OCI-LY7 (cell line): Measurements from ENCODE around the gene EFCAB10. TPM values are rescaled to one million over a fixed set of nuclear protein-coding genes. Genes with fewer than 3 reads are reported as not detected.
"Not testable (repeated sequence)": the region's sequence is repeated elsewhere in the genome, so short reads cannot be mapped to it uniquely, and the experiment has no call there.

Experiments used
- BruUV-seq: library from RNA; stranded (reverse); fragments of 400-500 nt; replicated peaks from 2 replicates; lab custom pipeline; 2021; lab: Mats Ljungman, UMichigan
- CTCF ChIA-PET: fragments of 300-600 bp; sonication (Branson Sonifier 250); formaldehyde crosslinking; loops from one replicate; lab custom pipeline; 2022; ENCODE audit warnings: antibody characterized with exemption; ENCODE audit not compliant: unreplicated experiment; lab: Charles Lee
- POLR2A ChIA-PET: fragments of 300-600 bp; sonication (Branson Sonifier 250); formaldehyde crosslinking; loops from one replicate; lab custom pipeline; 2022; ENCODE audit warnings: antibody characterized with exemption; lab: Charles Lee
- DNase-seq: peaks from one replicate; pipeline ENCODE4 v3.0.0-alpha.2; 2015; ENCODE audit warnings: low spot score
- H2AFZ ChIP-seq: fragments of 200-600 bp; sonication (generic), shearing (Covaris generic); 2 replicates; pipeline ENCODE4 v1.6.1; 2014; ENCODE audit warnings: mild to moderate bottlenecking, antibody characterized with exemption, low read length, moderate library complexity
- H3K27ac ChIP-seq: fragments of 200-600 bp; sonication (generic); 2 replicates; pipeline ENCODE4 v1.5.1; 2014; ENCODE audit warnings: mixed run types, low read depth, mild to moderate bottlenecking, moderate library complexity, low read length, inconsistent platforms; ENCODE audit not compliant: poor library complexity, severe bottlenecking
- H3K36me3 ChIP-seq: fragments of 200-600 bp; sonication (generic); 2 replicates; pipeline ENCODE4 v1.6.1; 2014; ENCODE audit warnings: mild to moderate bottlenecking, antibody characterized with exemption, low read length, moderate library complexity, mixed read lengths; ENCODE audit not compliant: insufficient read depth
- H3K4me1 ChIP-seq: fragments of 200-600 bp; sonication (generic); 2 replicates; pipeline ENCODE4 v1.5.1; 2014; ENCODE audit warnings: mild to moderate bottlenecking, low read length; ENCODE audit not compliant: insufficient read depth, poor library complexity, severe bottlenecking
- H3K4me2 ChIP-seq: fragments of 200-600 bp; sonication (generic); 2 replicates; pipeline ENCODE4 v1.6.1; 2014; ENCODE audit warnings: mild to moderate bottlenecking, low read length
- H3K4me3 ChIP-seq: fragments of 200-600 bp; sonication (generic); 2 replicates; pipeline ENCODE4 v1.5.1; 2014; ENCODE audit warnings: mild to moderate bottlenecking, low read depth, low read length; ENCODE audit not compliant: poor library complexity, severe bottlenecking
- H3K79me2 ChIP-seq: fragments of 200-600 bp; sonication (generic); 2 replicates; pipeline ENCODE4 v1.6.1; 2016; ENCODE audit warnings: low read depth, mild to moderate bottlenecking, low read length, moderate library complexity, mixed read lengths; ENCODE audit not compliant: insufficient read depth
- H3K9me2 ChIP-seq: fragments of 200-600 bp; sonication (generic); 2 replicates; pipeline ENCODE4 v1.6.1; 2016; ENCODE audit warnings: mild to moderate bottlenecking, low read length, mixed read lengths; ENCODE audit not compliant: insufficient read depth
- H3K9me3 ChIP-seq: fragments of 200-600 bp; sonication (generic); 2 replicates; pipeline ENCODE4 v1.6.1; 2014; ENCODE audit warnings: mild to moderate bottlenecking, mixed run types, low read length, mixed read lengths
- H4K20me1 ChIP-seq: fragments of 200-600 bp; sonication (generic); 2 replicates; pipeline ENCODE4 v1.6.1; 2014; ENCODE audit warnings: mild to moderate bottlenecking, antibody characterized with exemption, low read length, moderate library complexity, mixed read lengths; ENCODE audit not compliant: insufficient read depth
- CTCF ChIP-seq: fragments of 200-600 bp; sonication (generic); conservative IDR thresholded peaks from 2 replicates; pipeline ENCODE4 v1.5.1; 2014; ENCODE audit warnings: mild to moderate bottlenecking, antibody characterized with exemption, low read length, moderate library complexity, mixed read lengths
- EZH2phosphoT487 ChIP-seq: fragments of 200-600 bp; sonication (generic); IDR thresholded peaks from 2 replicates; pipeline ENCODE4 v1.6.1; 2018; ENCODE audit warnings: low read depth, borderline replicate concordance, mild to moderate bottlenecking, mixed run types, antibody characterized with exemption, low read length, moderate library complexity, mixed read lengths
- intact Hi-C: fragments of 100-400 bp; cut with micrococcal nuclease; formaldehyde crosslinking; loops from one replicate; pipeline ENCODE4 v1.10.0; 2022; ENCODE audit not compliant: unreplicated experiment
- total RNA-seq, 2 experiments: library from RNA; depleted of rRNA in 1 of 2; stranded (reverse); fragments of >200 nt in 1 of 2; shearing (Covaris generic) in 1 of 2; gene quantifications; 2 replicates each; pipeline ENCODE4 v1.2.3, GENCODE V29; 2014 to 2022

Gene EFCAB10
- total RNA-seq, 2 experiments from 2014 or later = not detected

GRCh38 chr7:105600720-105601550 lies 19.6 kb upstream of the EFCAB10 start:
- no peak for DNase-seq
- intact Hi-C loops = no loop called here
- H4K20me1 ChIP-seq = no peaks in the 10 kb centered on the region
- no peak overlapping the region for H3K27ac ChIP-seq
- no peak for TF ChIP-seq EZH2phosphoT487
- TF ChIP-seq CTCF = no peak
- POLR2A ChIA-PET = no interaction called here
- H3K4me3 ChIP-seq = no peak overlapping the region
- H3K9me2 ChIP-seq = no peaks in the 10 kb centered on the region
- H3K9me3 ChIP-seq = no peaks in the 10 kb centered on the region
- CTCF ChIA-PET = no interaction called here
- no peaks in the 10 kb centered on the region for H3K36me3 ChIP-seq
- H3K4me2 ChIP-seq = no peak overlapping the region
- H3K4me1 ChIP-seq = no peaks in the 10 kb centered on the region
- no TSS peak for BruUV-seq
- no peaks in the 10 kb centered on the region for H3K79me2 ChIP-seq
- no peak overlapping the region for H2AFZ ChIP-seq

- H3K79me2 ChIP-seq = no peaks in the 10 kb centered on the region
- H4K20me1 ChIP-seq = no peaks in the 10 kb centered on the region
- H3K9me2 ChIP-seq = no peaks in the 10 kb centered on the region
- no peak for DNase-seq
- no peak overlapping the region for H3K4me2 ChIP-seq
- H3K4me1 ChIP-seq = no peaks in the 10 kb centered on the region
- ChIA-PET POLR2A (interaction anchor here (0.6 to 1.0 kb wide), 2 partner anchors 25 to 48 kb away, joined by 4 read pairs; no protein-coding TSS in a partner anchor), CTCF (no interaction called here)
- TF ChIP-seq EZH2phosphoT487 (no peak), CTCF (no peak)
- no peaks in the 10 kb centered on the region for H3K36me3 ChIP-seq
- BruUV-seq = no TSS peak
- no peak overlapping the region for H3K27ac ChIP-seq
- intact Hi-C loops = no loop called here
- H2AFZ ChIP-seq = no peak overlapping the region
- no peak overlapping the region for H3K4me3 ChIP-seq
- H3K9me3 ChIP-seq = no peaks in the 10 kb centered on the region
Measured at GRCh38 chr7:105599551-105599950, 18.3 kb upstream of the EFCAB10 start.

GRCh38 chr7:105599080-105599479 lies 17.8 kb upstream of the EFCAB10 start:
- H3K4me3 ChIP-seq, intact Hi-C loops, H3K4me2 ChIP-seq, H3K79me2 ChIP-seq, DNase-seq, H3K4me1 ChIP-seq, H2AFZ ChIP-seq, H3K9me3 ChIP-seq, H3K36me3 ChIP-seq, CTCF ChIA-PET, H3K27ac ChIP-seq, H4K20me1 ChIP-seq, H3K9me2 ChIP-seq, BruUV-seq: not testable (repeated sequence)
- POLR2A ChIA-PET = interaction anchor here (1.0 kb wide), 1 partner anchor 25 kb away, joined by 4 read pairs; no protein-coding TSS in a partner anchor
